Dermis microvascular lymphatic vessel endothelial cell (primary cell): Measurements from ENCODE around the gene TUBA1B. TPM values are rescaled to one million over a fixed set of nuclear protein-coding genes. Genes with fewer than 3 reads are reported as not detected.
A peak's percentile ranks its signal among the peaks of the same experiment; 100 is the strongest.
"Not testable (repeated sequence)": the region's sequence is repeated elsewhere in the genome, so short reads cannot be mapped to it uniquely, and the experiment has no call there.

Experiments used
- DNase-seq, 2 donors: peaks; one replicate each; pipeline versions ENCODE4 v3.0.0 to v3.0.0-alpha.2; 2010; ENCODE audit warnings: low read depth in 2 of 2
- total RNA-seq: library from RNA; depleted of rRNA; stranded (reverse); fragments of >200 nt; gene quantifications from 2 replicates; pipeline ENCODE4 v1.2.1, GENCODE V29; 2014

TUBA1B gene
- 914 and 1,463 TPM in 2 replicates for total RNA-seq

GRCh38 chr12:49131051-49131893, at the start of gene TUBA1B:
Gene TUBA1B (minus strand): TSS chr12:49131395. CDS start chr12:49131300, 95 bp downstream.
- peak; percentile 62 to 93 for DNase-seq

GRCh38 chr12:49174218-49174617, 43.0 kb upstream of the TUBA1B start:
- DNase-seq: no peak

GRCh38 chr12:49170924-49171323, 39.7 kb upstream of the TUBA1B start:
- DNase-seq: no peak

GRCh38 chr12:49165114-49165513, 33.9 kb upstream of the TUBA1B start:
- no peak for DNase-seq

- DNase-seq: not testable (repeated sequence)
Observed at GRCh38 chr12:49161901-49162300, 30.7 kb upstream of the TUBA1B start.

GRCh38 chr12:49161092-49161795, 30.0 kb upstream of the TUBA1B start:
- DNase-seq: no peak

GRCh38 chr12:49160399-49160798, 29.2 kb upstream of the TUBA1B start:
- no peak for DNase-seq

GRCh38 chr12:49154221-49154620, 23.0 kb upstream of the TUBA1B start:
- DNase-seq: no peak

GRCh38 chr12:49147384-49147783, 16.2 kb upstream of the TUBA1B start:
- no peak for DNase-seq

- no peak for DNase-seq
Observed at GRCh38 chr12:49146406-49146805, 15.2 kb upstream of the TUBA1B start.

GRCh38 chr12:49144384-49144783, 13.2 kb upstream of the TUBA1B start:
- no peak for DNase-seq

GRCh38 chr12:49138999-49139398, 7.8 kb upstream of the TUBA1B start:
- DNase-seq: no peak

- DNase-seq: no peak
Observed at GRCh38 chr12:49138587-49138986, 7.4 kb upstream of the TUBA1B start.

- no peak for DNase-seq
Observed at GRCh38 chr12:49137476-49137875, 6.3 kb upstream of the TUBA1B start.

GRCh38 chr12:49136997-49137396, 5.8 kb upstream of the TUBA1B start:
- DNase-seq: not testable (repeated sequence)

GRCh38 chr12:49133590-49133989, 2.4 kb upstream of the TUBA1B start:
- no peak for DNase-seq

GRCh38 chr12:49133014-49133413, 1.8 kb upstream of the TUBA1B start:
- no peak for DNase-seq

GRCh38 chr12:49131894-49132461, 783 bp upstream of the TUBA1B start:
- DNase-seq: peak in 1 of 2 donors; percentile 4

GRCh38 chr12:49130151-49131050, 794 bp downstream of the TUBA1B start:
- peak; percentile 89 to 97 for DNase-seq

GRCh38 chr12:49129332-49130150, 1.7 kb downstream of the TUBA1B start:
- no peak for DNase-seq
